ENCODE data around the gene CTNNA3. TPM values are rescaled to one million over a fixed set of nuclear protein-coding genes. Genes with fewer than 3 reads are reported as not detected.

CTNNA3 gene
- total and polyA plus RNA-seq, 2 of the 4 experiments (the other 2 are of a cell fraction), result 0.19 to 0.90 TPM

GRCh38 chr10:67280405-67280804 lies 415.6 kb downstream of the CTNNA3 start:
- Histone ChIP-seq H3K4me1 (ENCODE audit: control insufficient read depth, insufficient read depth, low read length) (no peaks in the 10 kb centered on the region), H3K14ac (replicated peaks; ENCODE audit: low read depth, low read length) (no peak overlapping the region), H3K4me3 (ENCODE audit: insufficient read depth, low read depth, low read length) (no peak overlapping the region), H3K56ac (ENCODE audit: extremely low read depth, insufficient read depth, low read length) (no peak overlapping the region), H3K4me2 (ENCODE audit: low read depth, low read length) (no peak overlapping the region), H3K4ac (ENCODE audit: low read depth, low read length) (no peak overlapping the region), H2AK9ac (replicated peaks; ENCODE audit: low read depth, low read length, poor library complexity) (no peak overlapping the region), H4K91ac (ENCODE audit: insufficient read depth, low read depth, low read length) (no peak overlapping the region), H2BK5ac (ENCODE audit: low read depth, low read length, poor library complexity, severe bottlenecking) (no peak overlapping the region), H3K27ac (ENCODE audit: insufficient read depth, low read length) (no peak overlapping the region), H3K18ac (ENCODE audit: low read depth, low read length) (no peak overlapping the region), H2BK15ac (ENCODE audit: low read depth, low read length) (no peak overlapping the region), H4K20me1 (ENCODE audit: insufficient read depth, low read length) (no peaks in the 10 kb centered on the region), H3K36me3 (ENCODE audit: control insufficient read depth, insufficient read depth, low read length) (no peaks in the 10 kb centered on the region), H3K9me3 (ENCODE audit: control insufficient read depth, insufficient read depth, low read length) (no peaks in the 10 kb centered on the region), H2BK120ac (ENCODE audit: low read depth, low read length) (no peak overlapping the region), H2BK20ac (ENCODE audit: low read depth, low read length) (no peak overlapping the region), H2AFZ (replicated peaks; ENCODE audit: low read length, poor library complexity) (no peak overlapping the region), H4K5ac (ENCODE audit: low read depth, low read length) (no peak overlapping the region), H4K8ac (ENCODE audit: low read depth in 2 of 2, low read length in 2 of 2) (no peak overlapping the region), H3K9me1 (ENCODE audit: insufficient read depth, low read length) (no peaks in the 10 kb centered on the region), H3K27me3 (ENCODE audit: control insufficient read depth, insufficient read depth, low read length) (no peaks in the 10 kb centered on the region), H3K9ac (ENCODE audit: low read depth, low read length) (no peak overlapping the region), H3K79me1 (ENCODE audit: low read depth in 1 of 2, low read length in 2 of 2) (no peaks in the 10 kb centered on the region), H2AK5ac (ENCODE audit: low read depth, low read length) (no peak overlapping the region), H3K23ac (ENCODE audit: low read depth, low read length) (no peak overlapping the region)
- POLR2A ChIA-PET (ENCODE audit: unreplicated experiment), result no interaction called here
- intact Hi-C loops (cut with micrococcal nuclease) (no loop called here), dilution Hi-C loops (cut with HindIII; ENCODE audit: low sequenced_read_pairs, unreplicated experiment) (no loop called here), in situ Hi-C loops (cut with MboI; ENCODE audit: low sequenced_read_pairs) (no loop called here)
- BruUV-seq (replicated peaks), result no TSS peak
- ATAC-seq (ENCODE audit: low read depth) (no peak), DNase-seq (no peak)
- no peak for TF ChIP-seq USF2 (IDR thresholded peaks at IDR 0.05; ENCODE audit: low read depth, low read length)
- TF ChIP-seq CEBPB (IDR thresholded peaks at IDR 0.05; ENCODE audit: low read depth, low read length), result no peak
- no peak for TF ChIP-seq MAZ (IDR thresholded peaks at IDR 0.05; ENCODE audit: borderline replicate concordance, low read depth, low read length)
- TF ChIP-seq CHD1 (IDR thresholded peaks at IDR 0.05; ENCODE audit: low read depth, low read length), result no peak
- no peak for TF ChIP-seq FOS (IDR thresholded peaks at IDR 0.05; ENCODE audit: low read depth, low read length)
- TF ChIP-seq POLR2A (IDR thresholded peaks at IDR 0.05; ENCODE audit: low read depth, low read length), result no peak
- no peak for TF ChIP-seq MAFK (IDR thresholded peaks at IDR 0.05; ENCODE audit: low read depth, low read length)
- TF ChIP-seq NFE2L2 (IDR thresholded peaks at IDR 0.05; ENCODE audit: low read depth, low read length), result no peak
- no peak for TF ChIP-seq RFX5 (IDR thresholded peaks at IDR 0.05; ENCODE audit: low read depth, low read length)
- TF ChIP-seq SMC3 (IDR thresholded peaks at IDR 0.05; ENCODE audit: low read depth, low read length), result no peak
- TF ChIP-seq RAD21 (IDR thresholded peaks at IDR 0.05; ENCODE audit: low read length), result no peak
- no peak for TF ChIP-seq CTCF (conservative IDR thresholded peaks at IDR 0.05; ENCODE audit: low read depth, low read length)
- TF ChIP-seq RCOR1 (IDR thresholded peaks at IDR 0.05; ENCODE audit: insufficient replicate concordance, low read length), result no peak
- no peak for TF ChIP-seq MXI1 (IDR thresholded peaks at IDR 0.05; ENCODE audit: borderline replicate concordance, low read depth, low read length)
- no peak for TF ChIP-seq BHLHE40 (IDR thresholded peaks at IDR 0.05; ENCODE audit: low read depth, low read length)
- TF ChIP-seq, protein P1, sequence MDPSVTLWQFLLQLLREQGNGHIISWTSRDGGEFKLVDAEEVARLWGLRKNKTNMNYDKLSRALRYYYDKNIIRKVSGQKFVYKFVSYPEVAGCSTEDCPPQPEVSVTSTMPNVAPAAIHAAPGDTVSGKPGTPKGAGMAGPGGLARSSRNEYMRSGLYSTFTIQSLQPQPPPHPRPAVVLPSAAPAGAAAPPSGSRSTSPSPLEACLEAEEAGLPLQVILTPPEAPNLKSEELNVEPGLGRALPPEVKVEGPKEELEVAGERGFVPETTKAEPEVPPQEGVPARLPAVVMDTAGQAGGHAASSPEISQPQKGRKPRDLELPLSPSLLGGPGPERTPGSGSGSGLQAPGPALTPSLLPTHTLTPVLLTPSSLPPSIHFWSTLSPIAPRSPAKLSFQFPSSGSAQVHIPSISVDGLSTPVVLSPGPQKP (IDR thresholded peaks at IDR 0.05; ENCODE audit: borderline replicate concordance, low read depth, low read length), result no peak
- WGBS, 2 experiments (ENCODE audit: extremely low coverage in 2 of 2, insufficient read length in 1 of 2), result no CpG with 5 or more reads among the region's 4 CpGs
- CTCF ChIA-PET, result no interaction called here
